Measurements from ENCODE around the gene AFDN. TPM values are rescaled to one million over a fixed set of nuclear protein-coding genes. Genes with fewer than 3 reads are reported as not detected.

The AFDN gene
- total RNA-seq, 1 experiment from 2014 or later, result 226 TPM

- Mint-ChIP-seq H3K9me3 (ENCODE audit: low read depth, unreplicated experiment) (no peaks in the 10 kb centered on the region), H3K4me3 (ENCODE audit: low read depth, unreplicated experiment) (no peak overlapping the region), H3K4me1 (ENCODE audit: low read depth, unreplicated experiment) (peaks cover 29% of the 10 kb centered on the region), H3K27ac (ENCODE audit: unreplicated experiment) (no peak overlapping the region), H3K36me3 (ENCODE audit: insufficient read depth, unreplicated experiment) (peaks cover 58% of the 10 kb centered on the region), H3K27me3 (ENCODE audit: unreplicated experiment) (no peaks in the 10 kb centered on the region)
- TF ChIP-seq CTCF (IDR thresholded peaks at IDR 0.05; ENCODE audit: unreplicated experiment), result no peak
- no peak for DNase-seq
- no TSS peak for BruUV-seq (replicated peaks)
- intact Hi-C loops (cut with micrococcal nuclease; ENCODE audit: unreplicated experiment), result no loop called here
- CTCF ChIA-PET, result interaction anchor here (0.7 kb wide), 1 partner anchor 79 kb away, joined by 3 read pairs; no protein-coding TSS in a partner anchor
Measured at GRCh38 chr6:167953551-167953950, 126.8 kb downstream of the AFDN start.

GRCh38 chr6:167954151-167954550 is 127.4 kb downstream of the AFDN start:
- no TSS peak for BruUV-seq (replicated peaks)
- Mint-ChIP-seq H3K9me3 (ENCODE audit: low read depth, unreplicated experiment) (no peaks in the 10 kb centered on the region), H3K36me3 (ENCODE audit: insufficient read depth, unreplicated experiment) (peaks cover 52% of the 10 kb centered on the region), H3K4me1 (ENCODE audit: low read depth, unreplicated experiment) (peaks cover 35% of the 10 kb centered on the region), H3K27ac (ENCODE audit: unreplicated experiment) (no peak overlapping the region), H3K27me3 (ENCODE audit: unreplicated experiment) (no peaks in the 10 kb centered on the region), H3K4me3 (ENCODE audit: low read depth, unreplicated experiment) (no peak overlapping the region)
- no peak for DNase-seq
- CTCF ChIA-PET, result no interaction called here
- no peak for TF ChIP-seq CTCF (IDR thresholded peaks at IDR 0.05; ENCODE audit: unreplicated experiment)
- intact Hi-C loops (cut with micrococcal nuclease; ENCODE audit: unreplicated experiment), result no loop called here

GRCh38 chr6:167956491-167956890 is 129.8 kb downstream of the AFDN start:
- peak overlapping the region; percentile 24 for H3K27ac Mint-ChIP-seq (ENCODE audit: unreplicated experiment)
- CTCF ChIA-PET, result no interaction called here
- peaks cover 35% of the 10 kb centered on the region for H3K36me3 Mint-ChIP-seq (ENCODE audit: insufficient read depth, unreplicated experiment)
- BruUV-seq (replicated peaks), result no TSS peak
- no peaks in the 10 kb centered on the region for H3K27me3 Mint-ChIP-seq (ENCODE audit: unreplicated experiment)
- H3K4me3 Mint-ChIP-seq (ENCODE audit: low read depth, unreplicated experiment), result no peak overlapping the region
- intact Hi-C loops (cut with micrococcal nuclease; ENCODE audit: unreplicated experiment), result no loop called here
- H3K4me1 Mint-ChIP-seq (ENCODE audit: low read depth, unreplicated experiment), result peaks cover 37% of the 10 kb centered on the region
- TF ChIP-seq CTCF (IDR thresholded peaks at IDR 0.05; ENCODE audit: unreplicated experiment), result no peak
- DNase-seq, result no peak
- H3K9me3 Mint-ChIP-seq (ENCODE audit: low read depth, unreplicated experiment), result no peaks in the 10 kb centered on the region

- DNase-seq, result no peak
- H3K4me3 Mint-ChIP-seq (ENCODE audit: low read depth, unreplicated experiment), result no peak overlapping the region
- H3K27me3 Mint-ChIP-seq (ENCODE audit: unreplicated experiment), result no peaks in the 10 kb centered on the region
- H3K27ac Mint-ChIP-seq (ENCODE audit: unreplicated experiment), result peak overlapping the region; percentile 24
- H3K36me3 Mint-ChIP-seq (ENCODE audit: insufficient read depth, unreplicated experiment), result peaks cover 34% of the 10 kb centered on the region
- TF ChIP-seq CTCF (IDR thresholded peaks at IDR 0.05; ENCODE audit: unreplicated experiment), result no peak
- BruUV-seq (replicated peaks), result no TSS peak
- intact Hi-C loops (cut with micrococcal nuclease; ENCODE audit: unreplicated experiment), result no loop called here
- H3K4me1 Mint-ChIP-seq (ENCODE audit: low read depth, unreplicated experiment), result peaks cover 37% of the 10 kb centered on the region
- no peaks in the 10 kb centered on the region for H3K9me3 Mint-ChIP-seq (ENCODE audit: low read depth, unreplicated experiment)
- CTCF ChIA-PET, result interaction anchor here (0.6 kb wide), 1 partner anchor 443 kb away, joined by 4 read pairs; no protein-coding TSS in a partner anchor
Measured at GRCh38 chr6:167956983-167957492, 130.3 kb downstream of the AFDN start.
